GM21723 (cell line): ENCODE results near the gene LARP4.
"Not testable (repeated sequence)": the region's sequence is repeated elsewhere in the genome, so short reads cannot be mapped to it uniquely, and the experiment has no call there.

Source experiments
- ATAC-seq: cut with Tn5 transposase; IDR thresholded peaks from one replicate; pipeline ENCODE4 v1.9.1; 2021; ENCODE audit warnings: mild to moderate bottlenecking, moderate library complexity; ENCODE audit not compliant: unreplicated experiment

Gene LARP4

GRCh38 chr12:50400638-50401499, at the start of gene LARP4:
LARP4 (plus strand) TSS chr12:50400885; CDS start chr12:50401011, 126 bp downstream.
- ATAC-seq, result peak; percentile 92

GRCh38 chr12:50351120-50352043, 49.3 kb upstream of the LARP4 start:
- no peak for ATAC-seq

GRCh38 chr12:50353404-50353803, 47.3 kb upstream of the LARP4 start:
- ATAC-seq, result no peak

- ATAC-seq, result no peak
These were observed 46.7 kb upstream of the LARP4 start for GRCh38 chr12:50353869-50354593.

- ATAC-seq, result no peak
These were observed 45.8 kb upstream of the LARP4 start for GRCh38 chr12:50354908-50355307.

GRCh38 chr12:50355365-50355764, 45.3 kb upstream of the LARP4 start:
- no peak for ATAC-seq

GRCh38 chr12:50362671-50363070, 38.0 kb upstream of the LARP4 start:
- no peak for ATAC-seq

GRCh38 chr12:50363141-50363540, 37.5 kb upstream of the LARP4 start:
- no peak for ATAC-seq

GRCh38 chr12:50365709-50366406, 34.8 kb upstream of the LARP4 start:
- no peak for ATAC-seq

GRCh38 chr12:50370672-50371071, 30.0 kb upstream of the LARP4 start:
- not testable (repeated sequence) for ATAC-seq

- no peak for ATAC-seq
These were observed 24.9 kb upstream of the LARP4 start for GRCh38 chr12:50375802-50376201.

GRCh38 chr12:50380761-50381325, 19.8 kb upstream of the LARP4 start:
- no peak for ATAC-seq

- no peak for ATAC-seq
These were observed 13.2 kb upstream of the LARP4 start for GRCh38 chr12:50387487-50387886.

GRCh38 chr12:50387972-50388478, 12.7 kb upstream of the LARP4 start:
- ATAC-seq, result no peak

- not testable (repeated sequence) for ATAC-seq
These were observed 11.9 kb upstream of the LARP4 start for GRCh38 chr12:50388793-50389192.

- ATAC-seq, result no peak
These were observed 10.4 kb upstream of the LARP4 start for GRCh38 chr12:50390316-50390741.

- ATAC-seq, result no peak
These were observed 6.1 kb upstream of the LARP4 start for GRCh38 chr12:50394469-50395029.

GRCh38 chr12:50397117-50397650, 3.5 kb upstream of the LARP4 start:
- ATAC-seq, result no peak

- ATAC-seq, result no peak
These were observed 1.8 kb upstream of the LARP4 start for GRCh38 chr12:50398931-50399330.
